Stimulated activated CD4-positive, alpha-beta T cell treated with anti-CD3 and anti-CD28 coated beads, Interleukin-4, amount 100 ng/mL, for 48 hours (primary cell): ENCODE measurements around the gene CABLES1.
A peak's percentile ranks its signal among the peaks of the same experiment; 100 is the strongest.

Experiments used
- DNase-seq, 2 donors: peaks; one replicate each; pipeline ENCODE4 v3.0.0-alpha.2; 2020; ENCODE audit warnings: low read depth in 2 of 2

CABLES1 gene

GRCh38 chr18:23194155-23194996 is 59.1 kb downstream of the CABLES1 start:
- no peak for DNase-seq

- no peak for DNase-seq
These were observed 60.0 kb downstream of the CABLES1 start for GRCh38 chr18:23194997-23195957.

- DNase-seq, result no peak
These were observed 61.1 kb downstream of the CABLES1 start for GRCh38 chr18:23196119-23197007.

- DNase-seq, result no peak
These were observed 63.0 kb downstream of the CABLES1 start for GRCh38 chr18:23198217-23198845.

DNA sequence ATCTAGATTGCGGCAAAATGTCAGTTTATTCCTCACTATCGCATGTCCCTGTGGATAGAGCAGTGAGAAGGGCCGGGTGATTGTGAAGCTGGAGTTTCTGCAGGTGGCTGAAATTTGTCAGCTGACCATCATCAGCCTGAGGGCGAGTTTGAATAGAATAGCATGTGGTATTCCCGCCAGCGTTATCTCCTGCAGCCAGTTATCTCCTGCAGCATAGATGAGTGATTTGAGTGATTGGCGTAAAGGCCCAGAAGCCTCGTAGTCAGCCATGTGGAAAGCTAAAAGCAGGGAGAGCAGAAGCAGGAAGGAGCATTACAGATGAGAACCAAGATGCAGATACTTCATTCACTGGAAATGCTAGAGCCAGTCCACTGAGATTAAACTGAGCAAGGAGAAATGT is 65.5 kb downstream of the CABLES1 start:
- no peak for DNase-seq

DNA sequence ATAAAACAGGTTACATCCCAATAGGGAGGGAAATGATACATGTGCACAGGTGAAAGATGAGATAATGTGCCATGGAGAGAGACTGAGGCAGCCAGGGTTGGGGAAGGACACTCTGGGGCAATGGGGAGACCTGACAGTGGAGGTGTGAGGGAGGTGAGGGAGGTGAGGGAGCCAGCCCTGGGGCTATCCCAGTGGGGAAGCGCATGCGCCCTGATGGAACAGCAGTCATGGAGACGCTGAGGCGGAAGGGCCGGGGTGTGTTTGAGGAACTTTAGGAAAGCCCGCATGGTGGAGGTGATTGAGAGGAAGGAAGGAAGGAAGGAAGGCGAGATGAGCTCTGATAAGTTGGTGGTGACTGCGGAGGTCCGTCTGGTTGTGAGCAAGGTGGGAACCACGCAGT is 66.5 kb downstream of the CABLES1 start:
- DNase-seq, result no peak

DNA sequence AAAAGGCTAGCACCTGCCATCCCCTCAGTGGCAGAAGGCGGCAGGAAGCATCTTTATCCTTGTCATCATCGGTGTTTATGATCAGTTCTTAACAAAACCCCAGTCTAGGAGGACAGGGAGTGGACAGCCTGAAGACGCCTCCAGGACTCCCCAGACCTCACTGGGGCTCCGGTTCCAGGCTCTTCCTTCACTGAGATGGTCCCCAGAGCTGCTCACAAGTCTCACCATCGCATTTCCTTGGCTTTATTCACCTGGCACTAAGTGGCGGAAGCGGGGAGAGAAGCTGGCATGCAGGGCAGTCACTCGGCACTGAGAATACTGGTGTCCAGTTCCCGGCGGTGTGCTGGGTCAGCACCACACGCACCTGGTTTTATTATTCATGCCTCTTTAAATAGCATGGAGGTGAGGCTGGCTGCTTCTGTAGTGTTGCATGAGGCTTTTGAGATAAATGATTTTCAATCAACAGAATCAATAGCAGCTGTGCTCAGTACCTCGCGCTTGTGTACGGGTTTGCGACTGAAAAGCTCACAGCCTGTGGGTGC is 68.7 kb downstream of the CABLES1 start:
- DNase-seq, result no peak

DNA sequence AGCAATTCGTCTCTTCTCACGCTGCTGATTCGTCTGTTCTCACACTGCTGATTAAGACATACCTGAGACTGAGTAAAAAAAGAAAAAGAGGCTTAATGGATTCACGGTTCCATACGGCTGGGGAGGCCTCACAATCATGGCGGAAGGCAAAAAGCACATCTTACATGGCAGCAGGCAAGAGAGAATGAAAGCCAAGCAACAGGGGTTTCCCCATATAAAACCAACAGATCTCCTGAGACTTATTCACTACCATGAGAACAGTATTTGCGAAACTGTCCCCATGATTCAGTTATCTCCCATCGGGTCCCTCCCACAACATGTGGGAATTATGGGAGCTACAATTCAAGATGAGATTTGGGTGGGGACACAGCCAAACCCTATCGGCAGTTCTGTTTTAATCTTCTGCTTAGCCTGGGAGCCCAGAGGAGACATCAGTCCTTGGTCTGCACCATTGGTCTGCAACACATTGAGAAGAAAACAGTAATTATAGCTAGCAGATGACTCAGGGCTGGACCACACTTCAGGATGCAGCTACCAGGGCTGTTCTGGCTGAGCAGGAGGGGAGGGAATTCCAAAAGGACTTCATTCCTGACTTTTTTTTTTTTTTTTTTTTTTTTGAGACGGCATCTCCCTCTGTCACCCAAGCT is 69.4 kb downstream of the CABLES1 start:
- no peak for DNase-seq

- DNase-seq, result no peak
These were observed 70.7 kb downstream of the CABLES1 start for GRCh38 chr18:23205980-23206379.

DNA sequence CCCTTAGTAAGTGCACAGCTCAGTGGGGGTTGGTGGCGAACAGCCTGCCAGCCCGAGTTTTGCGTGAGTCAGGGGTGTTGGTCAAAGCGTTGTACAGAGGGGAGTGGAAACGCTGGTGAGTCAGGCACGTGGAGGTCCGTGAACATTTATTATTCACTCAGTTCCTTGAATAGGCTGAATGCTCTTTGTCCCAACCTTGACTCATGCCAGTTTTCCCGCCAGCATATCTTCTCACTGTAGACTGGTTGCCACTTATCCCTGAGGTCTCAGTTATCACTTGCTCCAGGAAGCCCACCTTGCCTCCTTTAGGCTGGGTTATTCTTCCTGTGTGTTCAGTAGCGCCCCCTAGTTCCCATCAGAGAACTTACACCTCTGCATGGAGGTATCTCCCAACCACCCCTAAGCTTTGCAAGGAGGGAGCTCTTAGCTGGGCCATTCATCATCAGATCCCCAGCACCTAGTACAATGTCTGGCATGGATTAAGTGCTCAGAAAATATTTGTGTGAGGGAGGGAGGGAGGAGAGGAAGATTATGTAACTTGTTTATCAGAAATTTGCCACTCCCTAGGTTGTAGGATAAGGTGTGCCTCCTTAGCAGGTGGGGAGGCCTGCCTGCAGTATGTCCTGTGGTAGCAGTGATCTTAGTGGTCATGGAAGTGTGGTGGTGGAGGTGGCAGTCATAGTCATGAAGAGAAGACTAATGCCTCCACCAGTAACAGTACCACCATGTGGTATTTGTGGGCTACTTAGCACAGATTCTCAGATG is 72.1 kb downstream of the CABLES1 start:
- no peak for DNase-seq

DNA sequence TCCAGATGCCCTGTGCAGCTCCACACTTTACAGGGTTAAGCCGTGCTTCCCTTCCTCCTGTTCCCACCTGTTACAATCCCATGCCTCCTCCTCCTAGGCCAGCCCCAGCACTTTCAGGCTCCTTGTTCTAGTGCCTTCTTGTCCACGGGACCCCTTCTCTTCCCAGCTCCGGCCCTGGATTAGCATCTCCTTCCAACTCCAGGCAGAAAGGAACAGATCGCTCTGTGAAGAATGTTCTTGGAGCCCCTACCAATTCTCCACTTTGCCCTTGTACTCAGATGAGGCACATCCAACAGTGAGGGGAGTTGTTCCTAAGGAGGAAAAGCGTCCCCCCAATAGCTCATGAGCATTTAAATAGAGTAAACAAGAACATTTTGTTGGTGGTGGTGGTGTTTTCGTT is 72.7 kb downstream of the CABLES1 start:
- DNase-seq, result no peak

GRCh38 chr18:23208600-23208999 is 73.3 kb downstream of the CABLES1 start:
- DNase-seq, result no peak

DNA sequence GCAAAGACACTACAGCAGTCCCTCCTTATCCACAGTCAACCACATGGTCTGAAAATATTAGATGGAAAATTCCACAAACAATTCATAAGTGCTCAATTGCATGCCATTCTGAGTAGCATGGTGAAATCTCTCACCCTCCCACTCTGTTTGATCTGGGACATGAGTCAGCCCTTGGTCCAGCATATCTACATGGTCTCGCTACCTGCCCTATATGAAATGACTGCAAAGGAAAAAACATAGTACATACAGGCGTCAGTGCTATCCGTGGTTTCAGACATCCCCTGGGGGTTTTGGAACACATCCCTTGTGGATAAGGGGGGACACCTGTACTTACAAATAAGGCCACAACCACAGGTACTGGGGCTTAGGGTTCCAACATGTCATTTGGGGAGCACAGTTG is 73.7 kb downstream of the CABLES1 start:
- DNase-seq, result peak in 1 of 2 donors; percentile 26

DNA sequence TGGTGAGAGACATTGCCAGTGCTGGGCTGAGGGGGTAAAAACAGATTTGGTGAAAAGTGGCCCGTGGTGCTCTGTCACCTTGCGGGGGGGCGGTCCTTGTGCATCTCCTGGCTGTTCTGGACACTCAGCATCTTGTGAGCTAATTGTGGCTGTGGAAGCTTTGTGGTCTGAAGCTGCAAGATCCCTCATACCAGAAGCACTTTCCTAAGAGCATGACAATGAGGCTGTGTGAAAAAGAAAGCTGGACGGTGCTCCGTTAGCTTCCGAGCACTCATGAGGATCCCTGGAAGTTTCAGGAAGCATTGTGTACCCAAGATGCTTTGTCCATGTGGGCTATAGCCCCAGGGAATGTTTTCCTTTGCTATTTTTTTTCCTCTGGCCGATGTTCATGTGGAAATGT is 74.5 kb downstream of the CABLES1 start:
- no peak for DNase-seq

GRCh38 chr18:23210526-23210925 is 75.2 kb downstream of the CABLES1 start:
- DNase-seq, result no peak

DNA sequence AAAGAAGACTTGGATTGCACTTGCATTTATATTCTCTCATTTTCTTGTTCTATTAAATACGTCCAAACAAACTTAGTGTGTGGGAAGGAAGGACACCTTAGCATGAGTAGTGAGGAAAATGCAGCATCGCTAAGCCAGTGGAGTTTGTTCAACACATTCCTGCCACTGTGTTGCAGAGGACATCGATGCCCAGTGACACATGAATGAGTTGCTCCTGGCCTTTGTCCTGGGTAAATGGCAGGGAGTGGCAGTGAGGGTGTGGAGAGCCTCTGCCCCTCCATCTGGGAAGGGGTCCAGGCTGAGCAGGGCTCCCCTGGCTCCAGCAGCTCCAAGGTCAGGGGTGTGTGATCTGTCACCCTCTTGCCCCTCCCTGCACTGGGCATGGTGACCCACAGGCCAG is 75.9 kb downstream of the CABLES1 start:
- no peak for DNase-seq

GRCh38 chr18:23212161-23212560 is 76.9 kb downstream of the CABLES1 start:
- no peak for DNase-seq

GRCh38 chr18:23213200-23213599 is 77.9 kb downstream of the CABLES1 start:
- DNase-seq, result no peak

DNA sequence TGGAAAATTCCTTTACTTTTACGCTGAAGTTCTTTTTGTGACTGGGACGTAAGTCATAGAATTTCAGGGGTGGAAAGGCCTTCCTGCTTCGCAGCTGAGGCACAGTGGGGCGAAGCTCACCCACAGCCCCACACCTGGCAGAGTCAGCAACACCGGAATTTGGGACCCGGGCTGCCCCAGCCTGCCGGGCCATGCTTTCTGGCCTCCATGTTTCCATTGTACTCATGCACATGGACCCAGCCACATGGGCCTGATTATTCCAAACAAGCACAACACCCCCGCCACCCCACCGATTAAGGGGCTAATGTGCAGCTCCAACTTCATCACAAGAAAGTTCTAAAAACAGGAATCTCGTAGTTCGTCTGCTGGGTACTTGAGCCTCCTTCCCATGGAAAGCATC is 82.5 kb downstream of the CABLES1 start:
- DNase-seq, result no peak

- no peak for DNase-seq
These were observed 85.1 kb downstream of the CABLES1 start for GRCh38 chr18:23220355-23220754.
